GM18909 (cell line): ENCODE results near the gene CPXM2.
A peak's percentile ranks its signal among the peaks of the same experiment; 100 is the strongest.

Experiments used
- ATAC-seq: cut with Tn5 transposase; IDR thresholded peaks from one replicate; pipeline ENCODE4 v1.9.1; 2021; ENCODE audit warnings: mild to moderate bottlenecking; ENCODE audit not compliant: unreplicated experiment, poor library complexity

CPXM2 gene

DNA sequence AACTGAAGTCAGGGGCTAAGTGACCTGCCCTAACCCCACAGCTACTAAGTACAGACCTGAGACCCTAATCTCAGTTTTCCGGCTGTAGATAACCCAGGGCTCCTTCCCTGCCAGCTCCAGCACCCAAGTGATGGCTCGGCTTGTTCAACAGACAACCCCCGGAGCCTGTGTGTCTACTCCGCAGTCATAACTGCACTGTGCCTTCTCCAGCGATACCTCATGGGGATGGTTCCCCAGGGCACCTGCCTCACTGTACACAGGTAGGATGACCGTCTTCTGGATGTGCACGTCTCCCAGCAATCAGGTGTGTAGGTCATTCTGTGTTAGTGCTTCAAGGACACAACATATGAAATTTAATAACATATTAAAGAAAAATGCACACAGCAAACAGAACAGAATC, 37.1 kb downstream of the CPXM2 start:
- no peak for ATAC-seq

DNA sequence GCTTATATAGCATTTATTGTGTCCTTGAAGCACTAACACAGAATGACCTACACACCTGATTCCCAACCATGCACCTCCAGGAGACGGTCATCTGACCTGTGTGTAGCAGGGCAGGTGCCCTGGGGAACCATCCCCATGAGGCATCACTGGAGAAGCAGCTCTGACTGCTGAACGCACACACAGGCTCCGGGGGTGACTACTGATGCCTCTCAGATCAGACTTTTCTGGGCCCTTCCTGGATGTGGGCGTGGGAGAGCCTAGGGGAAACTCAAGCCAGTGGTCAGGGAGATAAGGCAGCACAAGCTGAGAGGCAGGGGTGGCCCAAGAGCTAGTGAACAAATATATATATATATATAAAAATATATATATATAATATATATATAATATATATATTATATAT, 37.6 kb downstream of the CPXM2 start:
- no peak for ATAC-seq

- no peak for ATAC-seq
These were observed 39.1 kb downstream of the CPXM2 start for GRCh38 chr10:123852411-123852951.

GRCh38 chr10:123848564-123849457, 42.8 kb downstream of the CPXM2 start:
- peak; percentile 68 for ATAC-seq

GRCh38 chr10:123847686-123848432, 43.7 kb downstream of the CPXM2 start:
- ATAC-seq = no peak

- ATAC-seq = no peak
These were observed 47.8 kb downstream of the CPXM2 start for GRCh38 chr10:123843835-123844234.

DNA sequence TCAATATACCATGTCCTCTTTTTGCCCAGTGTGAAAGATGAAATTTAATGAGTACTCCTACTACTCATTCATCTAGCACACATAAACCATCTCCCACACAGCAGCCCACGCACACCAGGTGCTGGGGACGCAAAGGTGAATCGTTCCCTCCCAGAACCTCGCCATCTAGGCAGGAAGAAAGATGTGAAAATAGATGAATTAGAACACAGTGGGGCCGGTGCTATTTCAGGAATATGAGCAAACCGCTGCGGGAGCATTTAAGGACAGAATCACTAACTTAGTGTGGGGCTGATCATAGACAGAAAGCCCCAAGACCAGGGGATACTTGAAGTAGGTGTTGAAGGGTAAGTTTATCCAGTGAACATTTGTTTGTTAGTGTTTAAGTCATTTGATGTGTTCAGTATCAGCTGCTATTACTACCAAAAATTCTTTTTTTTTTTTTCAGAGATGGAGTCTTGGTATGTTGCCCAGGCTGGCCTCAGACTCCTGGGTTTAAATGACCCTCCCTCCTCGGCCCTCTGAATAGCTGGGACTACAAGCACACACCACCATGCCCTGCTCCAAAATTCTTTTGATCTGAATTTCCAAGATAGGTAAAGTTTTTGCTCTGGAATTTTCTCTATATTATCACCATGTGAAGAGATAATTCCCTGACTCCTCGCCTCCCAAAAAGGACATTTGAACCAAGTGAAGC, 48.8 kb downstream of the CPXM2 start:
- no peak for ATAC-seq

- ATAC-seq = no peak
These were observed 50.0 kb downstream of the CPXM2 start for GRCh38 chr10:123841560-123841959.

DNA sequence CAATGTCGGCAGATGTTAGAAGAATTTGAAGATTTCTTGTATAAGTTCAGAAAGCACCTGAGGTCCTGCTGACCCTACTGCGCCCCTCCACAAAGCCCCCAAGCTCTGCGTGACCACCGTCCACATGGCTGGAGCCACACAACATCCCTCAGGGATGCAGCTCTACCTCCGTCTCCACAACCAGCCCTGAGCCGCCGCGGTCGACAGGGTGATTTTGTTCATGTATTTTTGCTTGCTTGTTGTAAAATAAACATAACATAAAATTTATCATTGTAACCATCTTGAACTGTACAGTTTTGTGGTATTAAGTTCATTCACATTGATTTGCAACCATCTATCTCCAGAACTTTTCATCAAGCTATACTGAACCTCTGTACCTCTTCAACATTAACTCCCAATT, 50.5 kb downstream of the CPXM2 start:
- ATAC-seq = no peak

DNA sequence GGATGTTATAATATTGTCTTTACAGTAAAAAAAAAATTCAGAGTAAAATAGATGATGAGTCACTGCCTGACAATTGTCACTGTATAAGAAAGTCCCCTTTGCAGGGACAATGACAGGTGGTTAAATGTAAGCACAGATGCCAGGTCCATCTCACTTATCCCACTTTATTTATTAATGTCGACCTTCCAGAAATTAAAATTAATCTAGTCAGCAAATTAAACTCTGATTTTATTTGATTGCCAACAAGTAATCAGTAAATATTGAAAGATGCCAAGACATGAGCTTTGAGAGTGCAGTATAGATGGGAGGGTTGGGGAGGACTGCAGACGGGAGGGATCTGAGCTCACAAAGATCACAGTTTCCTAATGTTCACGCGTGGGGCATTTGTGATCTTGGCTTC, 50.9 kb downstream of the CPXM2 start:
- ATAC-seq = no peak

GRCh38 chr10:123838596-123839310, 52.9 kb downstream of the CPXM2 start:
- no peak for ATAC-seq

GRCh38 chr10:123837756-123838155, 53.9 kb downstream of the CPXM2 start:
- ATAC-seq = no peak

DNA sequence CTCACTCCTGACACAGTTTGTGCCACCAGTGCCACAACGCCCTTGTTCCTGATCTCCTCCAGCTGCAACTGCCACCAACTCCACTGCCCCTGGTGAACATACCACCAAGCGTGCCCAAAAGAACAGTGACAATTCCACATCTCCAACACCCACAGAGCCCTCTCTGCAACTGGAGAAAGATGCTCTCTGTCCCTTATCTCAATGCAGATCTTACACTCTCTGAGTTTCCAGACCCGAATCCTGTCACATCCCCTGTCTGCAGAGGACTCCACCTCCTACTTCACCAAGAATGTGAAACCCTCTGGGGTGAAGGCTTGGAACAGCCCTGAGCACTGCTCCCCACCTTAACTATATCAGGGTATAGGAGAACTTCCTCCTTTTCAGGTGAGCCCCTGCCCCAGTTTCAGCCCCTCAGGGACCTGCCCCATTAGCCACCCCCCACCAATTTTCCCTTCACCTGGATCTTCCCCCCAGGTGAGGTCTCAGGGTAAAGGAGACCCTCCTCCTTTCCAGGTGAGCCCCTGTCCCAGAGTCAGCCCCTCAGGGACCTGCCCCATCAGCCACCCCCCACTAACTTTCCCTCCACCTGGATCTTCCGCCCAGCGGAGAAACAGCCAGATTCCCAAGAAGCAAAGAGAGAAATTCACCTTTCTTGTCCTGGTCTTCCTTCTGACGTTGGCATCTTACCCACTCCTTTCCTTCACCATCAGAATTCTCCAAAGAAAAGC, 55.0 kb downstream of the CPXM2 start:
- no peak for ATAC-seq

- ATAC-seq = peak; percentile 98
These were observed 56.0 kb downstream of the CPXM2 start for GRCh38 chr10:123835575-123835974.

DNA sequence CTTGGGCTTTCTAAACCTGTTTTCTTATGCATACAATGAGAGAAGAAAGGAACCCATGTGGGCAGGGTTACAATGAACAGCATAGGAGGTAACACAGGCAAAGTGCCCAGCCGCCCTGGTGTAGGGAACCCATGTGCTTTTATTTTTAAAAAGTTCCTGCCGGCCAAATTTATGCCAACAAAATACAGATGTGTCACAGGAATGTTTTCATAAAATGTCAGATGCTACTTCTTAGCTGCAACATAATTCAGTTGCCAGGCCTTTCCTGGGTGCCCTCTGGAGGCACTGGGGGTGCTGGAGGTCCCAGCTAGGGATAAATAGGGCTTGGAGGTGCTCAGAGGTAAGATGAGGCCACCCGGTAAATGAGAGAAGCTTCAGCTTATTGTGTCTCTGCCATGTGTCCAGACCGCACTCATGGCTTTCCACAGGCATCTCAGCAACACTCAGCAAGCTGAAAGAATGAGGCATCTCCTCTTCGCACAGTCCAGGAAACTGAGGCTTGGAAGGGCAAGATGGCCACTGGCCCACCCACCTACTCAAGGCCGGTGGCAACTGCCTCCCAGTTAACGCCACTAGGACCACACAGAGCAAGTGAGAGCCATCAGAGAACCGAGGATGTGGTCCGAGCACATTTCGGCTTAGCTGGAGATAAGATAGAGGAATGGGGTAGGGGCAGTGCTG, 58.3 kb downstream of the CPXM2 start:
- ATAC-seq = no peak

DNA sequence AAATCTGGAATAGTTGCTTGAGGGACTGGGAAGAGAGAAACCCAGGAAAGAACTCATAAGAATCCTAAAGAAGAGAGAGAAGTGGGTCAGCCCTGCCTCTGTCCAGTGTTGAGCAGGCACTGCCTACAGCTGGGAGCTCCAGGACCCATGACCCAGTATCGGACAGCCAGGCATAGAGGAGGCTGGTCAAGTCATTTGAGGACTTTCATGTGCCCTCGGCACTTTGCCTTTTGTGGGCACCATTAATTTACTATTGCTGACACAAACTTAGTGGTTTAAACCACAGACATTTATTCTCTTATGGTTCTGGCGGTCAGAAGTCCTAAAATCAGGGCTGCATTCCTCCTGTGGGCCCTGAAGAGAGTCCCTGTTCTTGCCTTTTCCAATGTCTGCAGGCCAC, 60.3 kb downstream of the CPXM2 start:
- no peak for ATAC-seq

DNA sequence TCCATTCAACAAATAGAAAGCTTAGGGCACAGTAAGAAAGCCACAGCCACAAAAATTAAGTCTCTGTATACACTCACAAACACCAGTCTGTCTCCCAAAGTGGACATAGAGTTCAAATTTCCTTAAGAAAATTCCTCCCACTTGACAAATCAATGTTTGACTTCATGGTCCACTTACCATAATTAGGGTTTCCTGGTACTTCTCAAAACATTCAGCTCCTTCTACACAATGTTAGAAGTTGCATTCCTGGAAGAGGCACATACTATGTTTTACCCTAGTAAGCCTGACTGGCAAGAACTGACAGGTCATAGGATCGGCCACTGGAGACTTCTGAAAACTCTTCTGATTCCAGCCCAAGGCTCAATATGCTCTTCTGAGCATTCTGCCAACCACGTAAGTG, 70.5 kb downstream of the CPXM2 start:
- no peak for ATAC-seq

GRCh38 chr10:123809632-123810031, 82.0 kb downstream of the CPXM2 start:
- no peak for ATAC-seq

DNA sequence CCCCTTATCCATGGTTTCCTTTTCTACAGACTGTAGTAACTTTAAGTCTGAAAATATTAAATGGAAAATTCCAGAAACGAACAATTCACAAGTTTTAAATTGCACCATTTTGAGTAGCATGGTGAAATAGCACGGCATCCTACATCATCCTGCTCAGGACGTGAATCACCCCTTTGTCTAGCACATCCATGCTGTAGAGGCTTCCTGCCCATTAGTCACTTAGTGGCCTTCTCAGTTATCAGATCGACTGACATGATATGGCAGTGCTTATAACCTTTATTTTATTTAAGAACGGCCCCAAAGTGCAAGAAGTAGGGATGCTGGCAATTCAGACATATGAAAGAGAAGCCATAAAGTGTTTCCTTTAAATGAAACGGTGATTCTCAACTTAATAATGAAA, 82.7 kb downstream of the CPXM2 start:
- ATAC-seq = no peak
